Fibroblast of skin of back (primary cell): Measurements from ENCODE around the gene PRAMEF5.
"Not testable (repeated sequence)": the region's sequence is repeated elsewhere in the genome, so short reads cannot be mapped to it uniquely, and the experiment has no call there.

Source experiments
- DNase-seq: peaks from one replicate; pipeline ENCODE4 v3.0.0-alpha.2; 2013

PRAMEF5 gene

DNA sequence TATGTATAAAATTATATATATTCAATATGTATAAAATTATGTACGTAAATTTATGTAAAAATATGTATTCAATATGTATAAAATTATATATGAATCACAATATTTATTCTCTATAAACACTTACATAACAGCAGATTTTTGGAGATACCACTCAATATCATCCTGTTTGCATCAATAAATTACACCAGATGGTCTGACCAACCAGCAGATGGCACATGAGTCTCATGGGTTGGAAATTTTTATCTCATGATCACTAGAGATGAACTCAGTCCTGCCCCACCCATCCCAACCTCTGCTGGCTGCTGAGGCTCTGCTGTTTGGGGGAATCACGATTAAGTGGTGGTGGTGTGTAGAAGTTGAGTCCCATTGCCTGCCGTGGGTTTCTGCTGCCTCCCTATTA lies 25.6 kb downstream of the PRAMEF5 start:
- not testable (repeated sequence) for DNase-seq

DNA sequence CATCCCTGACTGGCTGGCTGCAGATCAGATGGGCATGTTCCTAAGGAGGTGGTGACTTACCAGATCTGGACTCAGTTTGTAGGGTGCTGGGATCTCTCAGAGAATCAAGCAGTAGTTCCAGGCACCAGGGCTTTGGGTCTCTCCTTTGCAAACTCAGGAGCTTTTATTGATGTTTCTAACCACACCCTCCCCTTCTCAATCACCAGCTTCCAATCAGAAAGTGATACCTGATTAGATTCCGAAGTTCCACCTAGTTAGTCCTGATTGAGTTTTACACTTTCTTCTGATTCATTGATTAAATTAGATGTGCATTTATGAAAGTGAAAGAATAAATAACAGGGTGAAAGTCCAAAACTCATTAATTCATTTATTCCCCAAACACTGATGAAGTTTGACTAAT lies 31.0 kb downstream of the PRAMEF5 start, which contains the start of gene PRAMEF8:
TSS of gene PRAMEF8 (minus strand) at position 101 of the 400 bp plus-strand sequence. CDS start 1,046 bp downstream, outside the sequence.
- not testable (repeated sequence) for DNase-seq

DNA sequence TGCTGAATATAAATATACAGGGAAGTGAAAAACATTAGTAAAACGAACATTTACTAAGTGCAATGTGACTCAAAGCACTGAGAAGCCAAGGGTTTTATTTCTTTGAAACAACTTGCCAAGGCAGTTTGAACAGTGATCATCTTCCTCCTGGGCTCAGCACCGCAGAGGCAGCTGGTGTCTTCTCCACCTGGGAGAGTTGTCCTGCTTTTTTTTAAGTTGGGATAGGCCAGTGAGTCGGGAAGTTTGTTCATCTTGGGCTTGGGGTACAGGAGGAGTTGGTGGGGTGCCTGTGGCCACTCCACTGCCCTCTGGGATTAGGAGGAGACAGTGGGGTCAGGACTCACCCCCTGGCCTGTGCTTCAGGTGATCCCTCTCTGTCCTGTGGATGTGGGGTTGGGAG lies 35.0 kb downstream of the PRAMEF5 start:
- not testable (repeated sequence) for DNase-seq

DNA sequence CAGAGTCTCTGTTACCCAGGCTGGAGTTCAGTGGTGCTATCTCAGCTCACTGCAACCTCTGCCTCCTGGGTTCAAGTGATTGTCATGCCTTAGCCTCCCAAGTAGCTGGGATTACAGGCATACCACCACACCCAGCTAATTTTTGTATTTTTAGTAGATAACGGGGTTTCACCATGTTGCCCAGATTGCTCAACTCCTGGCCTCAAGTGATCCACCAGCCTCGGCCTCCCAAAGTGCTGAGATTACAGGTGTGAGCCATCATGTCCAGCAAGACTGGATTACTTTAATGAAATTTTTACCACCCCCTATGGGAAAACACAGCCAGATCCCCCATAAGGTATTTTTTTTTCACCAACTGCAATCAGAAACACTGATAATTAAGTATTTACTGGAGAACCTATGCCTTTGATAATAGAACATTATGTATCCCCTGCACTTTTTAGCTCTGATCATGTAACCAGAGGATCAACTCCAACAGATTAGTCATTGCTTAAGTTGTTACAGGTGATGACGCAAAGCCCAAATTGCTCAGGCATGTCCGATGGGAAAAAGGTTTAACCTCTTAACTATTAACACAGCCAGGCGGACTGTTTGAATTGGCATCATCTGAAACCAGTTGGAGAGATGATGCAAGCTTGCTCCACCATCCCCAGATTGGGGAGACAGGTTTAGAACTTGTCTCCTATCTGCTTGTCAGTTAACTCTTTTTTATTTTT lies 43.4 kb downstream of the PRAMEF5 start:
- not testable (repeated sequence) for DNase-seq

DNA sequence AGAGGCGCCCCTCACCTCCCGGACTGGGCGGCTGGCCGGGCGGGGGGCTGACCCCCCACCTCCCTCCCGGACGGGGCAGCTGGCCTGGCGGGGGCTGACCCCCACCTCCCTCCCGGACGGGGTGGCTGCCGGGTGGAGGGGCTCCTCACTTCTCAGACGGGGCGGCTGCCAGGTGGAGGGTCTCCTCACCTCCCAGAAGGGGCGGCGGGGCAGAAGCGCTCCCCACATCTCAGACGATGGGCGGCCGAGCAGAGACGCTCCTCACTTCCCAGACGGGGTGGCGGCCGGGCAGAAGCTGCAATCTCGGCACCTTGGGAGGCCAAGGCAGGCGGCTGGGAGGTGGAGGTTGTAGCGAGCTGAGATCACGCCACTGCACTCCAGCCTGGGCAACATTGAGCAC lies 44.7 kb downstream of the PRAMEF5 start:
- DNase-seq, result not testable (repeated sequence)

DNA sequence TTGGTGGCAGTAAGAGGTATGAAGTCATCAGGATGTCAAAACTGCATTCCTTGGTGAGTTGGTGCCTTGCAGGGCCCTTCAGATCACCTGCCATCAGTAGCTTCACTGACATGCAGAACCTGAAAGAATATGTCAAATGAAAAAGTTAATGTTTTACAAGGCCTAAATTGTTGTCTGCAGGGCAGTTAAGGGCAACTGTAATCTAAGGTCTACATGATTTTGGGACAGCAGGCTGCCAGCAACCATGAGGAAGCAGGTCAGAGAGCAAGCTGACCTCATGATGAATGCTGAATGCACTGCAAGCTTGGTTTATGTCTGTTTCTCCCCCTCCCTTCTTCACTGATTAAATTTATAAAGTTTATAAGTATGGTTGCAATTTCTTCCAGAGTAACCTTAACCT lies 48.2 kb downstream of the PRAMEF5 start:
- not testable (repeated sequence) for DNase-seq

DNA sequence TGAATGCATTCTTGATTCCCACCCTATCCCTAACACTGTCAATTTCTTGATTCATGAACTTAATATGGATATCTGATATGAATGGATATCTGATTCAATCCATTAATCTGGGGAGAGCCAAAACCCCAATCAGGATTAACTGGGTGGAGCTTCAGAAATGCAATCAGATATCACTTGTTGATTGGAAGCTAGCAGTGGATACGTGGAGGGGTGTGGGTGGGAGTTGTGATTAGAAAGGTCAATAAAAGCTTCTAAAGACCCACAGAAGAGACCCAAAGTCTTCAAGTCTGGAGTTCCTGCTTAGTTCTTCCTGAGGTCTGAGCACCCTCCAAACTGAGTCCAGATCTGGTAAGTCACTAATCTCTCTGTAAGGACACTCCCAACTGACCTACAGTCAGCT lies 49.2 kb downstream of the PRAMEF5 start, which contains the start of gene PRAMEF33:
TSS of gene PRAMEF33 (plus strand) at position 301 of the 400 bp plus-strand sequence. CDS start 2,416 bp downstream, outside the sequence.
- not testable (repeated sequence) for DNase-seq
